Uterus (tissue), 2 donors: ENCODE data around the gene SYTL2.

Experiments used
- CTCF ChIP-seq, 4 experiments: fragments of 200-600 bp in 2 of 4; fragments of 450-650 bp in 2 of 4; sonication (generic) in 2 of 4; IDR thresholded peaks; one replicate each; pipeline ENCODE4 v1.5.1; 2016 to 2019; ENCODE audit warnings: antibody characterized with exemption in 4 of 4, mild to moderate bottlenecking in 2 of 4, moderate library complexity in 1 of 4
- POLR2A ChIP-seq, 2 donors: fragments of 450-650 bp; IDR thresholded peaks; one replicate each; pipeline ENCODE4 v1.6.1; 2016; ENCODE audit warnings: antibody characterized with exemption in 2 of 2, mild to moderate bottlenecking in 1 of 2, moderate library complexity in 1 of 2

- TF ChIP-seq POLR2A (IDR thresholded peaks at IDR 0.05): no peak
- no peak for TF ChIP-seq CTCF (IDR thresholded peaks at IDR 0.05)
Observed at GRCh38 chr11:85835263-85835662, 24.3 kb upstream of the SYTL2 start.
